Nephron progenitor cell (in vitro differentiated cells): ENCODE measurements around the gene CACNA1S.

Source experiments
- DNase-seq: peaks from one replicate; pipeline ENCODE4 v3.0.0; 2021
- H3K27ac Mint-ChIP-seq: 2 replicates; pipeline ENCODE4 v1.8.0; 2021; ENCODE audit warnings: mild to moderate bottlenecking, moderate library complexity, mixed read lengths
- H3K27me3 Mint-ChIP-seq: 2 replicates; pipeline ENCODE4 v1.8.0; 2021; ENCODE audit warnings: mild to moderate bottlenecking, low read depth, mixed read lengths; ENCODE audit not compliant: poor library complexity
- H3K36me3 Mint-ChIP-seq: 2 replicates; pipeline ENCODE4 v1.8.0; 2021; ENCODE audit warnings: low read depth, mixed read lengths
- H3K4me1 Mint-ChIP-seq: 2 replicates; pipeline ENCODE4 v1.8.0; 2021; ENCODE audit warnings: mixed read lengths
- H3K4me3 Mint-ChIP-seq: 2 replicates; pipeline ENCODE4 v1.8.0; 2021; ENCODE audit warnings: mild to moderate bottlenecking, moderate library complexity, mixed read lengths
- H3K9me3 Mint-ChIP-seq: 2 replicates; pipeline ENCODE4 v1.8.0; 2021; ENCODE audit warnings: mild to moderate bottlenecking, moderate library complexity, mixed read lengths
- CTCF ChIP-seq: fragments of 200-600 bp; sonication (generic); IDR thresholded peaks from 2 replicates; pipeline ENCODE4 v1.5.0; 2021; ENCODE audit warnings: antibody characterized with exemption

Gene CACNA1S

GRCh38 chr1:200992382-200993048, 119.7 kb downstream of the CACNA1S start:
- DNase-seq = no peak
- peaks cover 13% of the 10 kb centered on the region for H3K4me1 Mint-ChIP-seq
- H3K36me3 Mint-ChIP-seq = peaks cover 32% of the 10 kb centered on the region
- no peak for TF ChIP-seq CTCF
- H3K9me3 Mint-ChIP-seq = no peaks in the 10 kb centered on the region
- H3K27me3 Mint-ChIP-seq = peaks cover 4% of the 10 kb centered on the region
- no peak overlapping the region for H3K4me3 Mint-ChIP-seq
- H3K27ac Mint-ChIP-seq = no peak overlapping the region

- no peak for DNase-seq
- TF ChIP-seq CTCF = no peak
- peaks cover 22% of the 10 kb centered on the region for H3K36me3 Mint-ChIP-seq
- no peak overlapping the region for H3K27ac Mint-ChIP-seq
- H3K4me3 Mint-ChIP-seq = no peak overlapping the region
- H3K9me3 Mint-ChIP-seq = no peaks in the 10 kb centered on the region
- peaks cover 13% of the 10 kb centered on the region for H3K4me1 Mint-ChIP-seq
- peaks cover 4% of the 10 kb centered on the region for H3K27me3 Mint-ChIP-seq
Measured at GRCh38 chr1:200991097-200991614, 121.1 kb downstream of the CACNA1S start.

- no peak for TF ChIP-seq CTCF
- Mint-ChIP-seq H3K4me1 (peaks cover 13% of the 10 kb centered on the region), H3K4me3 (no peak overlapping the region), H3K27me3 (no peaks in the 10 kb centered on the region), H3K27ac (no peak overlapping the region), H3K9me3 (no peaks in the 10 kb centered on the region), H3K36me3 (peaks cover 18% of the 10 kb centered on the region)
- DNase-seq = no peak
Measured at GRCh38 chr1:200990114-200990513, 122.1 kb downstream of the CACNA1S start.
